DOHH2 (cell line): Measurements from ENCODE around the gene OR52E5.

ENCODE experiments used
- H3F3A ChIP-seq: fragments of 200-600 bp; sonication (generic), shearing (Covaris generic); 2 replicates; pipeline ENCODE4 v1.6.0; 2016; ENCODE audit warnings: antibody characterized with exemption, mild to moderate bottlenecking; ENCODE audit not compliant: control insufficient read depth, insufficient read depth
- H3K27ac ChIP-seq: fragments of 200-600 bp; sonication (generic); 2 replicates; pipeline ENCODE4 v1.5.1; 2014; ENCODE audit warnings: low read depth, mild to moderate bottlenecking, low read length, moderate library complexity
- H3K27me3 ChIP-seq: fragments of 200-600 bp; sonication (generic); 2 replicates; pipeline ENCODE4 v1.6.1; 2014; ENCODE audit warnings: mild to moderate bottlenecking, low read length, mixed read lengths; ENCODE audit not compliant: control insufficient read depth
- H3K36me3 ChIP-seq: fragments of 200-600 bp; sonication (generic); 2 replicates; pipeline ENCODE4 v1.6.1; 2014; ENCODE audit warnings: mild to moderate bottlenecking, low read length, moderate library complexity, mixed read lengths; ENCODE audit not compliant: control insufficient read depth
- H3K4me1 ChIP-seq: fragments of 200-600 bp; sonication (generic); 2 replicates; pipeline ENCODE4 v1.6.1; 2014; ENCODE audit warnings: mild to moderate bottlenecking, low read length, mixed read lengths; ENCODE audit not compliant: control insufficient read depth
- H3K4me2 ChIP-seq: fragments of 200-600 bp; sonication (generic); 2 replicates; pipeline ENCODE4 v1.6.0; 2014; ENCODE audit warnings: mild to moderate bottlenecking, low read length, moderate library complexity
- H3K4me3 ChIP-seq: fragments of 200-600 bp; sonication (generic); 2 replicates; pipeline ENCODE4 v1.5.1; 2014; ENCODE audit warnings: mild to moderate bottlenecking, low read length, mixed read lengths
- H3K79me2 ChIP-seq: fragments of 200-600 bp; sonication (generic); 2 replicates; pipeline ENCODE4 v1.6.1; 2014; ENCODE audit warnings: mild to moderate bottlenecking, low read length, mixed read lengths; ENCODE audit not compliant: control insufficient read depth
- H3K9me2 ChIP-seq: fragments of 200-600 bp; sonication (generic); replicated peaks from 2 replicates; pipeline ENCODE4 v1.6.1; 2014; ENCODE audit warnings: mild to moderate bottlenecking, low read length, mixed read lengths; ENCODE audit not compliant: control insufficient read depth
- H3K9me3 ChIP-seq: fragments of 200-600 bp; sonication (generic); 2 replicates; pipeline ENCODE4 v1.6.1; 2014; ENCODE audit warnings: antibody characterized with exemption, low read length, mixed read lengths; ENCODE audit not compliant: control insufficient read depth, insufficient read depth
- H4K20me1 ChIP-seq: fragments of 200-600 bp; sonication (generic); 2 replicates; pipeline ENCODE4 v1.6.0; 2014; ENCODE audit warnings: low read depth, mild to moderate bottlenecking, antibody characterized with exemption, low read length, moderate library complexity; ENCODE audit not compliant: control insufficient read depth, insufficient read depth
- EZH2phosphoT487 ChIP-seq: fragments of 200-600 bp; sonication (generic); IDR thresholded peaks from 2 replicates; pipeline ENCODE4 v1.6.1; 2017; ENCODE audit warnings: borderline replicate concordance, mild to moderate bottlenecking, antibody characterized with exemption, low read length, moderate library complexity, mixed read lengths
- TF ChIP-seq, protein P1 (sequence below): fragments of 200-600 bp; sonication (generic); IDR thresholded peaks from one replicate; pipeline ENCODE4 v1.5.1; 2014; ENCODE audit warnings: antibody characterized with exemption, mild to moderate bottlenecking, low read depth, low read length; ENCODE audit not compliant: poor library complexity, severe bottlenecking

The OR52E5 gene

DNA sequence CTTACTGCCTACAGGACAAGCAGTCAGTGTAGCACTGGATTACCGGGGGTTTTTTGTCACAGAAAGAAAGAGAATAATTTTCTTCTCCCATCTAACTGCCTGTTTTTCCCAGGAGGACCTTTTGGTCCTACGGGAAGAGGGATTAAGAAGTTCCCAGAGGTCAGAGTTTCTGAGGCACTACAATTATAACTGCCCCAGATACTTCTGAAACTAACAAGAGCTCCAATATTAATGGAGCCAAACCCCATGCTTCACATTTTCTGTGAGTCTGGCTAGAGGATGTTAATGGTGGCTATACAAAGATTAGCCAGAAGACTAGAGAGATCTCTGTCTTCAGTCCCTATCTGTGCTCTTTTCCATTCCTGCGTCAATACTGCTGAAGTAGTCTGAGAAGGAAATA lies 48.9 kb downstream of the OR52E5 start, which contains the start of gene OR56A3:
Gene OR56A3 (plus strand): TSS at position 301 of the 400 bp plus-strand sequence. CDS start 5,096 bp downstream, outside the sequence.
- Histone ChIP-seq H3K27ac (no peak within 1 kb of the TSS), H3K4me1 (no peaks in the 10 kb centered on the region), H3K4me3 (no peak within 1 kb of the TSS), H3K27me3 (peaks cover 14% of the 10 kb centered on the region), H3K36me3 (no peaks in the 10 kb centered on the region), H3K4me2 (no peak within 1 kb of the TSS), H3K9me2 (no peaks in the 10 kb centered on the region), H3F3A (no peaks in the 10 kb centered on the region), H4K20me1 (no peaks in the 10 kb centered on the region), H3K79me2 (no peaks in the 10 kb centered on the region), H3K9me3 (peaks cover 5% of the 10 kb centered on the region; the same call in 1 of the 2 replicates)
- TF ChIP-seq, protein P1, sequence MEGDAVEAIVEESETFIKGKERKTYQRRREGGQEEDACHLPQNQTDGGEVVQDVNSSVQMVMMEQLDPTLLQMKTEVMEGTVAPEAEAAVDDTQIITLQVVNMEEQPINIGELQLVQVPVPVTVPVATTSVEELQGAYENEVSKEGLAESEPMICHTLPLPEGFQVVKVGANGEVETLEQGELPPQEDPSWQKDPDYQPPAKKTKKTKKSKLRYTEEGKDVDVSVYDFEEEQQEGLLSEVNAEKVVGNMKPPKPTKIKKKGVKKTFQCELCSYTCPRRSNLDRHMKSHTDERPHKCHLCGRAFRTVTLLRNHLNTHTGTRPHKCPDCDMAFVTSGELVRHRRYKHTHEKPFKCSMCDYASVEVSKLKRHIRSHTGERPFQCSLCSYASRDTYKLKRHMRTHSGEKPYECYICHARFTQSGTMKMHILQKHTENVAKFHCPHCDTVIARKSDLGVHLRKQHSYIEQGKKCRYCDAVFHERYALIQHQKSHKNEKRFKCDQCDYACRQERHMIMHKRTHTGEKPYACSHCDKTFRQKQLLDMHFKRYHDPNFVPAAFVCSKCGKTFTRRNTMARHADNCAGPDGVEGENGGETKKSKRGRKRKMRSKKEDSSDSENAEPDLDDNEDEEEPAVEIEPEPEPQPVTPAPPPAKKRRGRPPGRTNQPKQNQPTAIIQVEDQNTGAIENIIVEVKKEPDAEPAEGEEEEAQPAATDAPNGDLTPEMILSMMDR, result no peak
- TF ChIP-seq EZH2phosphoT487, result no peak
